Measurements from ENCODE around the gene KLK13. TPM values are rescaled to one million over a fixed set of nuclear protein-coding genes. Genes with fewer than 3 reads are reported as not detected.
A peak's percentile ranks its signal among the peaks of the same experiment; 100 is the strongest.

KLK13 gene
- total and polyA plus RNA-seq, 2 of the 13 experiments (the other 11 are each of a cell fraction or from before 2014, with no cell fraction given) = 0.09 TPM; not detected in 1

GRCh38 chr19:51020988-51021651 lies 43.8 kb downstream of the KLK13 start:
- Histone ChIP-seq H3K9ac (ENCODE audit: insufficient read depth, low read depth, low read length) (no peak overlapping the region), H3K27ac (ENCODE audit: extremely low read length, insufficient read depth, low read length) (no peak overlapping the region), H4K20me1 (ENCODE audit: insufficient read depth, low read length) (no peaks in the 10 kb centered on the region), H3K79me2 (ENCODE audit: insufficient read depth, low read length) (no peaks in the 10 kb centered on the region), H3K4me1 (ENCODE audit: insufficient read depth, low read length) (0 out of 2 replicates have a peak, but pooled peaks cover 4% of the 10 kb centered on the region), H3K4me3 (replicated peaks in 1 of 3; ENCODE audit: insufficient read depth in 1 of 3, low read depth in 2 of 3, low read length in 3 of 3) (no peak overlapping the region), H3K36me3 (replicated peaks in 1 of 2; ENCODE audit: control insufficient read depth in 1 of 2, insufficient read depth in 2 of 2, low read length in 2 of 2) (no peaks in the 10 kb centered on the region), H3K9me3 (ENCODE audit: low read length) (no peaks in the 10 kb centered on the region), H2AFZ (ENCODE audit: low read length) (no peak overlapping the region), H3K4me2 (ENCODE audit: low read depth, low read length) (no peak overlapping the region), H3K27me3 (ENCODE audit: control insufficient read depth in 1 of 2, insufficient read depth in 2 of 2, low read length in 2 of 2) (peaks cover 11 to 56% of the 10 kb centered on the region in 2 experiments; a peak in 4 of 5 replicates)
- ChIA-PET POLR2A (no interaction called here), CTCF (ENCODE audit: low intra/inter-chr PET ratio, low total read pairs) (interaction anchor here (1.5 to 1.9 kb wide), 2 partner anchors 73 to 76 kb away, joined by 10 to 16 read pairs; no protein-coding TSS in a partner anchor)
- no peak for TF ChIP-seq HNRNPL (IDR thresholded peaks at IDR 0.05; ENCODE audit: low read depth, low read length)
- TF ChIP-seq HCFC1 (IDR thresholded peaks at IDR 0.05; ENCODE audit: low read depth, low read length) = no peak
- 0 out of 2 replicates have a peak, but pooled peaks have one; percentile 26 for TF ChIP-seq ZNF12 (CRISPR knock-in tag; IDR thresholded peaks at IDR 0.05)
- peak; percentile 61 for TF ChIP-seq CTCF (CRISPR knock-in tag; IDR thresholded peaks at IDR 0.05)
- TF ChIP-seq NAIF1 (CRISPR knock-in tag; IDR thresholded peaks at IDR 0.05; ENCODE audit: borderline replicate concordance) = no peak
- TF ChIP-seq MIXL1 (CRISPR knock-in tag; IDR thresholded peaks at IDR 0.05) = peak; percentile 59; the same call in 1 of the 2 replicates
- TF ChIP-seq, protein P1, sequence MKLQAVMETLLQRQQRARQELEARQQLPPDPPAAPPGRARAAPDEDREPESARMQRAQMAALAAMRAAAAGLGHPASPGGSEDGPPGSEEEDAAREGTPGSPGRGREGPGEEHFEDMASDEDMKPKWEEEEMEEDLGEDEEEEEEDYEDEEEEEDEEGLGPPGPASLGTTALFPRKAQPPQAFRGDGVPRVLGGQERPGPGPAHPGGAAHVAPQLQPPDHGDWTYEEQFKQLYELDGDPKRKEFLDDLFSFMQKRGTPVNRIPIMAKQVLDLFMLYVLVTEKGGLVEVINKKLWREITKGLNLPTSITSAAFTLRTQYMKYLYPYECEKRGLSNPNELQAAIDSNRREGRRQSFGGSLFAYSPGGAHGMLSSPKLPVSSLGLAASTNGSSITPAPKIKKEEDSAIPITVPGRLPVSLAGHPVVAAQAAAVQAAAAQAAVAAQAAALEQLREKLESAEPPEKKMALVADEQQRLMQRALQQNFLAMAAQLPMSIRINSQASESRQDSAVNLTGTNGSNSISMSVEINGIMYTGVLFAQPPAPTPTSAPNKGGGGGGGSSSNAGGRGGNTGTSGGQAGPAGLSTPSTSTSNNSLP (IDR thresholded peaks at IDR 0.05; ENCODE audit: low read depth, low read length) = 0 out of 2 replicates have a peak, but pooled peaks have one; percentile 49
- TF ChIP-seq GATAD1 (CRISPR knock-in tag; IDR thresholded peaks at IDR 0.05) = no peak
- TF ChIP-seq SMC3 (IDR thresholded peaks at IDR 0.05; ENCODE audit: low read length) = peak; percentile 44; the same call in 1 of the 2 replicates
- TF ChIP-seq ZNF546 (CRISPR knock-in tag; conservative IDR thresholded peaks at IDR 0.05) = no peak
- no peak for TF ChIP-seq SYNCRIP (IDR thresholded peaks at IDR 0.05; ENCODE audit: insufficient read depth, low read depth, low read length)
- no peak for TF ChIP-seq HNRNPLL (IDR thresholded peaks at IDR 0.05; ENCODE audit: low read depth, low read length, poor library complexity, severe bottlenecking)
- peak; percentile 35 for TF ChIP-seq STAG1 (CRISPR knock-in tag; IDR thresholded peaks at IDR 0.05)
- no peak for TF ChIP-seq ZNF549 (CRISPR knock-in tag; IDR thresholded peaks at IDR 0.05)
- BruUV-seq (replicated peaks) = no TSS peak
- in situ Hi-C loops (cut with HindIII; ENCODE audit: extremely low pct_ligation_motif_present, low pct_unique_long_range_greater_than_20kb) = no loop called here
- peak; percentile 40 for DNase-seq (ENCODE audit: low spot score)
- intact Hi-C loops (cut with micrococcal nuclease; ENCODE audit: unreplicated experiment) = loop anchor here (1.0 kb wide), 1 partner anchor 73 kb away; no protein-coding TSS in a partner anchor
- WGBS (ENCODE audit: low lambda C conversion rate) = 10% methylated on average over 6 of the region's 7 CpGs
- peak; percentile 8 for FAIRE-seq
- ATAC-seq = peak; percentile 25; the same call in 2 of the 3 replicates
